ENCODE data around the gene CPTP. TPM values are rescaled to one million over a fixed set of nuclear protein-coding genes. Genes with fewer than 3 reads are reported as not detected.
A peak's percentile ranks its signal among the peaks of the same experiment; 100 is the strongest.

The CPTP gene
- total RNA-seq, 2 donors from 2014 or later: 67.3 to 86.7 TPM

- ATAC-seq: no peak
- intact Hi-C loops (cut with DNase I, micrococcal nuclease): no loop called here
- DNase-seq: no peak
Measured at GRCh38 chr1:1330366-1331067, 5.9 kb downstream of the CPTP start.

DNA sequence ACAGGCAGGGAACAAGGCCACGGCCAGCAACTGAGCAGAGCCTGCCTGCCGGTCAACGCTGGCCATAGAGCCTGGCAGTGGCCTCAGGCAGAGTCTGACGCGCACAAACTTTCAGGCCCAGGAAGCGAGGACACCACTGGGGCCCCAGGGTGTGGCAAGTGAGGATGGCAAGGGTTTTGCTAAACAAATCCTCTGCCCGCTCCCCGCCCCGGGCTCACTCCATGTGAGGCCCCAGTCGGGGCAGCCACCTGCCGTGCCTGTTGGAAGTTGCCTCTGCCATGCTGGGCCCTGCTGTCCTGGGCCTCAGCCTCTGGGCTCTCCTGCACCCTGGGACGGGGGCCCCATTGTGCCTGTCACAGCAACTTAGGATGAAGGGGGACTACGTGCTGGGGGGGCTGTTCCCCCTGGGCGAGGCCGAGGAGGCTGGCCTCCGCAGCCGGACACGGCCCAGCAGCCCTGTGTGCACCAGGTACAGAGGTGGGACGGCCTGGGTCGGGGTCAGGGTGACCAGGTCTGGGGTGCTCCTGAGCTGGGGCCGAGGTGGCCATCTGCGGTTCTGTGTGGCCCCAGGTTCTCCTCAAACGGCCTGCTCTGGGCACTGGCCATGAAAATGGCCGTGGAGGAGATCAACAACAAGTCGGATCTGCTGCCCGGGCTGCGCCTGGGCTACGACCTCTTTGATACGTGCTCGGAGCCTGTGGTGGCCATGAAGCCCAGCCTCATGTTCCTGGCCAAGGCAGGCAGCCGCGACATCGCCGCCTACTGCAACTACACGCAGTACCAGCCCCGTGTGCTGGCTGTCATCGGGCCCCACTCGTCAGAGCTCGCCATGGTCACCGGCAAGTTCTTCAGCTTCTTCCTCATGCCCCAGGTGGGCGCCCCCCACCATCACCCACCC lies 6.7 kb downstream of the CPTP start, which contains the start of gene TAS1R3:
Gene TAS1R3, plus strand, starts transcription at position 213 of the 898 bp plus-strand sequence. Its CDS starts 66 bp downstream, at position 279.
- ATAC-seq (peak; percentile 7), DNase-seq (peak in 1 of 2 donors; percentile 44)
- intact Hi-C loops (cut with DNase I, micrococcal nuclease): no loop called here

- no peak for DNase-seq
- ATAC-seq: no peak
- intact Hi-C loops (cut with DNase I, micrococcal nuclease): no loop called here
Measured at GRCh38 chr1:1332031-1332755, 7.6 kb downstream of the CPTP start.

GRCh38 chr1:1332774-1333480 lies 8.3 kb downstream of the CPTP start:
- DNase-seq (peak in 1 of 2 donors; percentile 63), ATAC-seq (peak; percentile 60)
- intact Hi-C loops (cut with DNase I, micrococcal nuclease): no loop called here

DNA sequence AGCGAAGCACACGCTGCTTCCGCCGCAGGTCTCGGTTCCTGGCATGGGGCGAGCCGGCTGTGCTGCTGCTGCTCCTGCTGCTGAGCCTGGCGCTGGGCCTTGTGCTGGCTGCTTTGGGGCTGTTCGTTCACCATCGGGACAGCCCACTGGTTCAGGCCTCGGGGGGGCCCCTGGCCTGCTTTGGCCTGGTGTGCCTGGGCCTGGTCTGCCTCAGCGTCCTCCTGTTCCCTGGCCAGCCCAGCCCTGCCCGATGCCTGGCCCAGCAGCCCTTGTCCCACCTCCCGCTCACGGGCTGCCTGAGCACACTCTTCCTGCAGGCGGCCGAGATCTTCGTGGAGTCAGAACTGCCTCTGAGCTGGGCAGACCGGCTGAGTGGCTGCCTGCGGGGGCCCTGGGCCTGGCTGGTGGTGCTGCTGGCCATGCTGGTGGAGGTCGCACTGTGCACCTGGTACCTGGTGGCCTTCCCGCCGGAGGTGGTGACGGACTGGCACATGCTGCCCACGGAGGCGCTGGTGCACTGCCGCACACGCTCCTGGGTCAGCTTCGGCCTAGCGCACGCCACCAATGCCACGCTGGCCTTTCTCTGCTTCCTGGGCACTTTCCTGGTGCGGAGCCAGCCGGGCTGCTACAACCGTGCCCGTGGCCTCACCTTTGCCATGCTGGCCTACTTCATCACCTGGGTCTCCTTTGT lies 9.1 kb downstream of the CPTP start:
- DNase-seq (no peak), ATAC-seq (peak; percentile 8)
- intact Hi-C loops (cut with DNase I, micrococcal nuclease): no loop called here

GRCh38 chr1:1334835-1335234 lies 10.2 kb downstream of the CPTP start:
- intact Hi-C loops (cut with DNase I, micrococcal nuclease): no loop called here
- ATAC-seq (no peak), DNase-seq (no peak)

- intact Hi-C loops (cut with DNase I, micrococcal nuclease): no loop called here
- ATAC-seq (no peak), DNase-seq (no peak)
Measured at GRCh38 chr1:1335283-1335682, 10.7 kb downstream of the CPTP start.

GRCh38 chr1:1335792-1336248 lies 11.2 kb downstream of the CPTP start:
- ATAC-seq (no peak), DNase-seq (no peak)
- intact Hi-C loops (cut with DNase I, micrococcal nuclease): no loop called here

DNA sequence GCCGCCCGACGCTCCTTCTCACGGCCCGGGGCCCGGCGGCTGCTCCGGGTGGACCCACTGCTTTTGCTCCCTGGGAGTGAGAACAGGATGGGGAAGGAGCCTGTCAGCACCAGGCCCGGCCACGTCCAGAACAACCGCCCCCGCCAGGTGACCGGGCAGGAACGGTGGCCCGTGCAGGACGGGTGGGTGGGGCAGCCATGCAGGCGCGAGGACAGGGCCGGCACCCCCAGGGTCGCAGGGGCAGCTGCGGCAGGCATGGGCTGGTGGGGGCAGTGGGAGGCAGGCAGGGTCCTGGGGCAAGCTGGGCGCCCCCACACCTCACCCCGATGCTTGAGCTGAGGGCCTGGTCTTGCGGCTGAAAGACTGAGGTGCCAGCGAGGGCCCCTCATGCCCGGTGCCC lies 11.8 kb downstream of the CPTP start:
- no peak for ATAC-seq
- intact Hi-C loops (cut with DNase I, micrococcal nuclease): no loop called here
- no peak for DNase-seq

DNA sequence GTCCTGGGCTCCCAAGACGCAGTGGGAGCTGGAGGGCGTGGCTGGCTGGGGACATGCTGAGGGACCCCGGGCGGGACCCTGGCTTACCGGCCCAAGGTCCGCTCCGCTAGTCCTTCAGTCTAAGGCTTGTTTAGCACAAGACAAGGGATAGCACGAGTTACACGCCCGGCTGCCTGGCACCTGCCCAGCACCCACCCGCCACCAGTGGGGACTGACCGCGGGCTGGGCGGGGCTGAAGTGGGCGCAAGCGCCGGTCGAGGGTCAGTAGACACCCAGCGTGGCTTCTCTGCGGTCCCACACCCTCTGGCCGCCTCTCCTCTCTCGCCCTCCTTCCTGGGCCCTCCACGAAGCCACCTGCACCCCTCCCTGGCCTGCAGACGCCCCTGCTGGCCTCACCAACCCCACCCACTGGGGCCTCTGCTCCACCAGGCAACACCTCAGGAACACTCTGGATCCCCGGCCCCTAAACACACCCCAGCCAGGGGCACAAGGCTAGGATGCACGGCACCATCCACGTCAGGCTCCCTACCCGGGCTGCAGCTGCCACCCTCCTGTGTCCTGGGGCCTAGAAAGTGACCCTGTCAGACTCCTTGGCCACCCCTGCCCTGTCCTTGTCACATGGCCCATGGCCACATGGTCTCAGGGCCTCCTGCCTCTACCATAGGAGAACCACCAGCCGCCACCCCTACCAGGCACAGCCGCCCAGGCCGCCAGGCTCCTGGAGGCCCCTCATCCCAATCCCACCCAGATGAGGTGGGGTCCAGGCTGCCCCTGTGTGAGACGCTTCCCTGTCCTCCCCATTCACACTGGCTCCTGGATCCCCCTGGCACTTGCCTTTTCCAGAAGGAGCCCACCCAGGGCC lies 12.6 kb downstream of the CPTP start:
- intact Hi-C loops (cut with DNase I, micrococcal nuclease): no loop called here
- DNase-seq (no peak), ATAC-seq (no peak)

DNA sequence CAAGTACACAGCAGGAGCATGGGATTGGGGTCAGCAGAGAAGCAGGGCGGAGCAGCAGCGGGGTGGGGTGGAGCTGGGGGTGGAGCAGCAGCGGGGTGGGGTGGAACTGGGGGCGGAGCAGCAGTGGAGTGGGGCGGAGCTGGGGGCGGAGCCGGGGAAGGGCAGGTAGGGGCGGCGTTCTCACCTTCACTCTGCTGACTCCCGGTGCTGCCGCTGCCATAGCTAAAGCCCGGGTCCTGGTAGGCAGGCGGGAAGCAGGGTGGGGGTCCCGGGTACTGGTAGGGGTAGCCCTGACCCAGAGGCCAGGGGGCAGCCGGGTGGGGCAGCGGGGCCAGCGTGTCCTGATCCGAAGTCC lies 13.2 kb downstream of the CPTP start:
- DNase-seq: peak in 1 of 2 donors; percentile 73
- intact Hi-C loops (cut with DNase I, micrococcal nuclease): no loop called here
- ATAC-seq: peak; percentile 78

DNA sequence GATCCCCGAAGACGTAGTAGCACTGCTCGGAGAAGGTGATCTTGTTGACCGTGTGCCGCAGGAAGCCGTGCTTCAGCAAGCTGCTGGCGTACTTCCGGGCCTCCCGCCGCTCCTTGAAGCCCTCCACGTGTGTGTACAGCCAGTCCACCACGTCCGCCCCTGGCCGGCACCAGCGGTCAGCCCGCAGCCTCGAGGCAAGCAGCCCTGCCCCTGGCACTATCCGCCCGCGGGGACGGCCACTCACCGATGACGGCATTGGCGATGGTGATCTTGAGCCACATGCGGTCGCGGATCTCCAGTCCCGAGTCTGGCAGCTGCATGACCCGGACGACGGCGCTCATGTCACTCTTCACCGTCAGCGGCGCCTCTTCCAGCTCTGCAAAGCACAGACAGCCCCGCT lies 13.7 kb downstream of the CPTP start:
- intact Hi-C loops (cut with DNase I, micrococcal nuclease): no loop called here
- ATAC-seq (no peak), DNase-seq (no peak)

DNA sequence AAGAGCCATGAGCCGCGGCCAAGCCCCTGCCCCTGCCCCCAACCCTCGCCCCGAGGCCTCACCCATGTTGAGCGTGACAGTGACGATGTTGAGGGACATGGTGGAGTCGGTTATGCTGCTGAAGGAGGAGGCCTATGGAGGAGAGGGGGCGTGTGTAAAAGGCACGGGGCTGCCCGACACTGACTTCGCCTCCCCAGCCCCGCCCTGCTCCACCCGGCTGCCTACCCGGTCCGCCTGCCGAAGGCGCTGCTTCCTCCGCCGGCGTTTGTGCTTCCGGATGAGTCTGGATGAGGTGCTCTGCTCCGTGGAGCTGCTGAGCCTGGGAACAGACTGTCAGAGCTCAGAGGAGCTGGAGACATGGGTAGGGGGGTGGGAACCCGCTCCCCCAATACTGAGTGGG lies 15.6 kb downstream of the CPTP start:
- intact Hi-C loops (cut with DNase I, micrococcal nuclease): no loop called here
- ATAC-seq: no peak
- DNase-seq: no peak

DNA sequence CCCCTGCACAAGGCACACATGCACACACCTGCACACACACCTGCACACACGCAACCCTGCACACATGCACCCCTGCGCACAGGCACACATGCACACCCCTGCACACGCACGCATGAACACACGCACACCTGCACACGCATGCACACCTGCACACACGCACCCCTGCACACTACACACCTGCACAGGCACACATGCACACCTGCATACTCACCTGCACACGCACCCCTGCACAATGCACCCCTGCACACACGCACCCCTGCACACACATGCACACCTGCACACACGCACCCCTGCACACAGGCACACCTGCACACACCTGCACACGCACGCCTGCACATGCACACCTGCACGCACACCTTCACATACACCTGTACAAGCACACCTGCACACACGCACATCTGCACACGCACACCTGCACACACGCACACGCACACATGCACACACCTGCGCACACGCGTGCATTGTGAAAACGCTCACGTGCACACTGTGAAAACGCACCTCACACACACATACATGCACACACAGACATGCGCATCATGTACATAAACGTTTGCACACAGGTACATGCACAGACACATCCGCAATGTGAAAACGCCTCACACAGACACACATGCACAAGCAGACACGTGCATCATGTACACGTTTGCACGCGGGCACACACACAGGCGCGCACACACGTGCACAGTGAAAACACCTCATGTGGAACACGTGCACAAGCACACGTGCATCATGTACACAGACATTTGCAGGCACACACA lies 16.4 kb downstream of the CPTP start:
- no peak for ATAC-seq
- intact Hi-C loops (cut with DNase I, micrococcal nuclease): no loop called here

DNA sequence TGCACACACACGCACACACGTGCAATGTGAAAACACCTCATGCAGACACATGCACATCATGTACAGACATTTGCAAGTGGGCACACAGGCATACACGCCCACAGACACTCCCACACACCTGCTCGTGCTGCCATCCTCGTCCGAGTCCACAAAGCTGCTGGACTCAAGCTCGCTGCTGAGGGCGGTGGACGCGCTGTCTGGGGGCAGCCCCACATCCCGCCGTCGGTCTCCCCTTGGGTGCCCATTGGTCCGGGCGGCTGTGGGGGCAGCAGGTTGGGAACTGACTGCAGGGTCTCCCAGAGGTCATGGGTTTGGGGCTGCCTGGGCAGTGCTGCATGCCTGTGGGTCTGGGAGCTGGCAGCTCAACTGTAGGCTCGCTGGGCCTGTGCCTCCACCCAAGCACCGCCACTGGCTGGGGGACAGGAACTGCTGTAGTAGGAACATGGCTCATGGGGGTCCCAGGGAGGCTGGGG lies 17.0 kb downstream of the CPTP start:
- no peak for ATAC-seq

More for the DNA sequence above, 16.4 kb downstream of the CPTP start:
- DNase-seq: no peak

GRCh38 chr1:1342061-1342562 lies 17.5 kb downstream of the CPTP start:
- ATAC-seq (no peak), DNase-seq (no peak)
- intact Hi-C loops (cut with DNase I, micrococcal nuclease): no loop called here

More for the DNA sequence above, 17.0 kb downstream of the CPTP start:
- intact Hi-C loops (cut with DNase I, micrococcal nuclease): no loop called here
- no peak for DNase-seq
